Lung (tissue), 12 donors: ENCODE results near the gene CLOCK. TPM values are rescaled to one million over a fixed set of nuclear protein-coding genes. Genes with fewer than 3 reads are reported as not detected.

Experiments
- ATAC-seq: fragments of 200-7000 bp; cut with Tn5 transposase; one replicate; pipeline ENCODE4 v1.9.1; 2020; ENCODE audit warnings: moderate number of reproducible peaks; ENCODE audit not compliant: insufficient read depth, low FRiP score
- DNase-seq, 3 donors: peaks; one replicate each; pipeline ENCODE4 v3.0.0-alpha.2; 2013 to 2017
- H3K27ac ChIP-seq, 2 donors: one replicate each; pipeline ENCODE4 v1.5.1; 2013; ENCODE audit warnings: mild to moderate bottlenecking in 2 of 2, moderate library complexity in 2 of 2, control low read depth in 1 of 2, inconsistent platforms in 1 of 2, low read depth in 1 of 2, low read length in 1 of 2
- H3K27me3 ChIP-seq, 3 donors: one replicate each; pipeline ENCODE4 v1.5.1; 2013; ENCODE audit warnings: low read length in 2 of 3; ENCODE audit not compliant: control insufficient read depth in 3 of 3, insufficient read depth in 3 of 3
- H3K36me3 ChIP-seq, 4 donors: one replicate each; pipeline ENCODE4 v1.5.1; 2013; ENCODE audit warnings: low read length in 4 of 4, mild to moderate bottlenecking in 1 of 4, moderate library complexity in 1 of 4; ENCODE audit not compliant: control insufficient read depth in 4 of 4, insufficient read depth in 4 of 4
- H3K4me1 ChIP-seq, 5 donors: one replicate each; pipeline ENCODE4 v1.5.1; 2013; ENCODE audit warnings: low read length in 5 of 5, mild to moderate bottlenecking in 2 of 5, moderate library complexity in 1 of 5; ENCODE audit not compliant: control insufficient read depth in 5 of 5, insufficient read depth in 5 of 5
- H3K4me3 ChIP-seq: one replicate; pipeline ENCODE4 v1.5.1; 2013; ENCODE audit warnings: mild to moderate bottlenecking, control low read depth, moderate library complexity
- H3K9ac ChIP-seq, 2 donors: one replicate each; pipeline ENCODE4 v1.5.1; 2013; ENCODE audit warnings: low read length in 2 of 2, control low read depth in 1 of 2; ENCODE audit not compliant: insufficient read depth in 1 of 2
- H3K9me3 ChIP-seq, 4 donors: one replicate each; pipeline ENCODE4 v1.5.1; 2013; ENCODE audit warnings: low read length in 3 of 4, mild to moderate bottlenecking in 1 of 4, moderate library complexity in 1 of 4; ENCODE audit not compliant: control insufficient read depth in 4 of 4, insufficient read depth in 3 of 4
- WGBS, 2 donors: extraction: QIAGEN DNeasy Blood & Tissue Kit; methylation state at CpG; one replicate each; pipeline ENCODE4 v1.1.7; 2013; 5-methylcytosine and 5-hydroxymethylcytosine counted together
- polyA plus RNA-seq, 2 donors: library from polyadenylated mRNA; stranded (reverse); fragments of 200-250 nt; gene quantifications; one replicate each; pipeline ENCODE4 v1.2.1, GENCODE V29; 2013
- total RNA-seq, 2 donors: library from RNA; depleted of rRNA in 1 of 2; stranded (reverse); fragments of >200 nt in 1 of 2; gene quantifications; one replicate each; pipeline ENCODE4 v1.2.1, GENCODE V29; 2014 to 2021
- TF ChIP-seq, protein P1 (sequence below): IDR thresholded peaks from 2 replicates; pipeline ENCODE4 v1.5.1; 2012; ENCODE audit warnings: mild to moderate bottlenecking; ENCODE audit errors: control extremely low read depth, extremely low read depth
- donor health status: control.
- donor health status: control.
- donor health status: Bipolar disorder and iron deficiency.
- donor health status: healthy.
- donor health status: DM: yes; HTN: yes; CAD: no.

CLOCK gene
- total and polyA plus RNA-seq, 4 donors: 6.2 to 29.7 (median 14.7) TPM

- DNase-seq (no peak), ATAC-seq (no peak)
- peaks cover 1 to 21% (median 8%) of the 10 kb centered on the region in 4 donors for H3K36me3 ChIP-seq
- TF ChIP-seq, protein P1, sequence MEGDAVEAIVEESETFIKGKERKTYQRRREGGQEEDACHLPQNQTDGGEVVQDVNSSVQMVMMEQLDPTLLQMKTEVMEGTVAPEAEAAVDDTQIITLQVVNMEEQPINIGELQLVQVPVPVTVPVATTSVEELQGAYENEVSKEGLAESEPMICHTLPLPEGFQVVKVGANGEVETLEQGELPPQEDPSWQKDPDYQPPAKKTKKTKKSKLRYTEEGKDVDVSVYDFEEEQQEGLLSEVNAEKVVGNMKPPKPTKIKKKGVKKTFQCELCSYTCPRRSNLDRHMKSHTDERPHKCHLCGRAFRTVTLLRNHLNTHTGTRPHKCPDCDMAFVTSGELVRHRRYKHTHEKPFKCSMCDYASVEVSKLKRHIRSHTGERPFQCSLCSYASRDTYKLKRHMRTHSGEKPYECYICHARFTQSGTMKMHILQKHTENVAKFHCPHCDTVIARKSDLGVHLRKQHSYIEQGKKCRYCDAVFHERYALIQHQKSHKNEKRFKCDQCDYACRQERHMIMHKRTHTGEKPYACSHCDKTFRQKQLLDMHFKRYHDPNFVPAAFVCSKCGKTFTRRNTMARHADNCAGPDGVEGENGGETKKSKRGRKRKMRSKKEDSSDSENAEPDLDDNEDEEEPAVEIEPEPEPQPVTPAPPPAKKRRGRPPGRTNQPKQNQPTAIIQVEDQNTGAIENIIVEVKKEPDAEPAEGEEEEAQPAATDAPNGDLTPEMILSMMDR: no peak
- H3K4me1 ChIP-seq: peaks cover 0 to 2% (median 0%) of the 10 kb centered on the region in 5 donors
- no peaks in the 10 kb centered on the region for H3K9me3 ChIP-seq
- no peak overlapping the region for H3K9ac ChIP-seq
- no peak overlapping the region for H3K27ac ChIP-seq
- H3K27me3 ChIP-seq: no peaks in the 10 kb centered on the region
- 87 to 91% methylated on average over 5 of the region's 5 CpGs for WGBS, 2 donors
- no peak overlapping the region for H3K4me3 ChIP-seq
Observed at GRCh38 chr4:55483315-55483714, 63.4 kb downstream of the CLOCK start.

DNA sequence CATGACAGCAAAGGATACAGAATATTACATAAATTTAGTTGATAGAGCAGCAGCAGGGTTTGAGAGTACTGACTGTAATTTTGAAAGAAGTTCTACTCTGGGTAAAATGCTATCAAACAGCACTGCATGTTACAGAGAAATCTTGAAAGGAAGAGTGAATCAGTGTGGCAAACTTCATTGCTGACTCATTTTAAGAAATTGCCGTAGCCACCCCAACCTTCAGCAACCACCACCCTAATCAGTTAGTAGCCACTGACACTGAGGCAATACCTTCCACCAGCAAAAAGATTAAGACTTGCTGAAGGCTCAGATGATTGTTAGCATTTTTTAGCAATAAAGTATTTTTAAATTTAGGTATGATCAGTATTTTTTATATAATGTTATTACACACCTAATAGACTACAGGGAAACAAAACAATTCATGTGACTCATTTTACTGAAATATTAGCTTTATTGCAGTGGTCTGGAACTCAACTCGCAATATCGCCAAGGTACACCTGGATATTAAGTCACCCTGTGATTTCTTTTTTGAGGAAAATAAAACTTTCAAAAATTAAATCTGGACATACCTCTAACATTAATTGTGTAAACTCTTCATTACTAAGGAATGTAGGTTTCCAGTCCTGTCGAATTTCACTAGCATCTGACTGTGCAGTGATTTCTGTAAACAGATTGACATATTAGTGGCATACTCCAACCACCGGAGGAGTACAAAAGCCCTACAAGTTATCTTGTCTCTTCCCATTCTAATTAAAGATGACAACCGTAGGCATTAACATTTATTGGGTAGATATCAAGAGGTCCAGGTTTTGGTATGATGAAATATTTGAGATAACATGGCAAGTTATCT lies 71.1 kb downstream of the CLOCK start:
- Histone ChIP-seq H3K4me3 (no peak overlapping the region), H3K9me3 (peaks cover 0 to 2% (median under 1%) of the 10 kb centered on the region in 4 donors), H3K9ac (no peak overlapping the region), H3K27ac (no peak overlapping the region), H3K27me3 (no peaks in the 10 kb centered on the region), H3K36me3 (peaks cover 9 to 29% (median 22%) of the 10 kb centered on the region in 4 donors), H3K4me1 (no peaks in the 10 kb centered on the region)
- TF ChIP-seq, protein P1: no peak
- 86 to 98% methylated on average over 6 of the region's 6 CpGs for WGBS, 2 donors
- ATAC-seq (no peak), DNase-seq (no peak)

GRCh38 chr4:55469979-55470378 lies 76.7 kb downstream of the CLOCK start:
- DNase-seq (no peak), ATAC-seq (no peak)
- H3K9me3 ChIP-seq: peaks cover 0 to 2% (median under 1%) of the 10 kb centered on the region in 4 donors
- no peak overlapping the region for H3K27ac ChIP-seq
- WGBS, 2 donors: 100% methylated on average over 1 of the region's 1 CpG
- no peak overlapping the region for H3K9ac ChIP-seq
- peaks cover 10 to 24% (median 22%) of the 10 kb centered on the region in 4 donors for H3K36me3 ChIP-seq
- TF ChIP-seq, protein P1: no peak
- no peaks in the 10 kb centered on the region for H3K4me1 ChIP-seq
- H3K4me3 ChIP-seq: no peak overlapping the region
- no peaks in the 10 kb centered on the region for H3K27me3 ChIP-seq
